SU-DHL-6 (cell line): ENCODE results near the gene USP6NL.

Experiments
- H2AFZ ChIP-seq: fragments of 200-600 bp; sonication (generic); 2 replicates; pipeline ENCODE4 v1.6.1; 2014; ENCODE audit warnings: low read depth, mild to moderate bottlenecking, moderate library complexity, mixed read lengths, antibody characterized with exemption, low read length; ENCODE audit not compliant: severe bottlenecking
- H3F3A ChIP-seq: fragments of 200-600 bp; shearing (Covaris generic); 2 replicates; pipeline ENCODE4 v1.6.0; 2016; ENCODE audit warnings: antibody characterized with exemption, mild to moderate bottlenecking; ENCODE audit not compliant: insufficient read depth
- H3K27ac ChIP-seq: fragments of 200-600 bp; sonication (generic); 2 replicates; pipeline ENCODE4 v1.5.1; 2016; ENCODE audit warnings: low read depth, mild to moderate bottlenecking, low read length, moderate library complexity, mixed read lengths
- H3K27me3 ChIP-seq: fragments of 200-600 bp; sonication (generic), shearing (Covaris generic); 2 replicates; pipeline ENCODE4 v1.6.0; 2014; ENCODE audit warnings: mild to moderate bottlenecking, low read length
- H3K36me3 ChIP-seq: fragments of 200-600 bp; sonication (generic); 2 replicates; pipeline ENCODE4 v1.6.1; 2014; ENCODE audit warnings: mild to moderate bottlenecking, low read length, mixed read lengths
- H3K4me2 ChIP-seq: fragments of 300-600, 200-600 bp; shearing (Covaris generic), sonication (generic); 2 replicates; pipeline ENCODE4 v1.6.0; 2014; ENCODE audit warnings: low read length, low read depth, mild to moderate bottlenecking; ENCODE audit not compliant: poor library complexity, severe bottlenecking
- H3K4me3 ChIP-seq: fragments of 200-600 bp; sonication (generic); 2 replicates; pipeline ENCODE4 v1.5.1; 2014; ENCODE audit warnings: antibody characterized with exemption, low read length, mild to moderate bottlenecking, mixed read lengths; ENCODE audit not compliant: insufficient read depth, poor library complexity, severe bottlenecking
- H3K79me2 ChIP-seq: fragments of 200-600 bp; sonication (generic); 2 replicates; pipeline ENCODE4 v1.6.1; 2014; ENCODE audit warnings: mild to moderate bottlenecking, low read length, moderate library complexity; ENCODE audit not compliant: insufficient read depth
- H3K9ac ChIP-seq: fragments of 200-600 bp; sonication (generic); 2 replicates; pipeline ENCODE4 v1.7.0; 2014; ENCODE audit warnings: mild to moderate bottlenecking, low read length
- H3K9me2 ChIP-seq: fragments of 200-600 bp; sonication (generic); replicated peaks from 2 replicates; pipeline ENCODE4 v1.6.1; 2014; ENCODE audit warnings: low read length; ENCODE audit not compliant: insufficient read depth
- H3K9me3 ChIP-seq: fragments of 200-600 bp; sonication (generic); 2 replicates; pipeline ENCODE4 v1.6.1; 2014; ENCODE audit warnings: low read length, mixed read lengths; ENCODE audit not compliant: insufficient read depth
- H4K20me1 ChIP-seq: fragments of 200-600 bp; sonication (generic); 2 replicates; pipeline ENCODE4 v1.6.1; 2014; ENCODE audit warnings: low read depth, mild to moderate bottlenecking, antibody characterized with exemption, low read length, moderate library complexity, mixed read lengths
- CTCF ChIP-seq: fragments of 200-600 bp; sonication (generic); IDR thresholded peaks from one replicate; pipeline ENCODE4 v1.5.1; 2017; ENCODE audit warnings: antibody characterized with exemption, mild to moderate bottlenecking, low read length, moderate library complexity; ENCODE audit not compliant: insufficient read depth, poor library complexity, severe bottlenecking
- EZH2phosphoT487 ChIP-seq: fragments of 200-600 bp; sonication (generic), shearing (Covaris generic); conservative IDR thresholded peaks from 2 replicates; pipeline ENCODE4 v1.6.1; 2018; ENCODE audit warnings: mild to moderate bottlenecking, antibody characterized with exemption, low read length, moderate library complexity, mixed read lengths

USP6NL gene

GRCh38 chr10:11581213-11581612 lies 30.2 kb downstream of the USP6NL start:
- H3K9me3 ChIP-seq: no peaks in the 10 kb centered on the region
- H3K79me2 ChIP-seq: peaks cover 100% of the 10 kb centered on the region

GRCh38 chr10:11579885-11580284 lies 31.6 kb downstream of the USP6NL start:
- Histone ChIP-seq H3K27ac (peak overlapping the region; percentile 68; the same call in 1 of the 2 replicates), H3K9me2 (no peaks in the 10 kb centered on the region), H3K79me2 (peaks cover 100% of the 10 kb centered on the region), H4K20me1 (peaks cover 31% of the 10 kb centered on the region), H3F3A (peaks cover 34% of the 10 kb centered on the region), H2AFZ (no peak overlapping the region), H3K9me3 (no peaks in the 10 kb centered on the region), H3K9ac (no peak overlapping the region), H3K27me3 (no peaks in the 10 kb centered on the region), H3K4me3 (peak overlapping the region; percentile 1), H3K36me3 (0 out of 2 replicates have a peak, but pooled peaks cover 1% of the 10 kb centered on the region), H3K4me2 (peak overlapping the region; percentile 41)
- TF ChIP-seq CTCF: no peak
- no peak for TF ChIP-seq EZH2phosphoT487

More at GRCh38 chr10:11581213-11581612, 30.2 kb downstream of the USP6NL start:
- no peaks in the 10 kb centered on the region for H3K9me2 ChIP-seq
- no peak overlapping the region for H2AFZ ChIP-seq
- TF ChIP-seq CTCF: no peak
- no peak for TF ChIP-seq EZH2phosphoT487
- H3K4me3 ChIP-seq: no peak overlapping the region
- peaks cover 31% of the 10 kb centered on the region for H4K20me1 ChIP-seq
- H3K27me3 ChIP-seq: no peaks in the 10 kb centered on the region
- H3F3A ChIP-seq: peaks cover 28% of the 10 kb centered on the region
- H3K36me3 ChIP-seq: peaks cover 10% of the 10 kb centered on the region
- H3K4me2 ChIP-seq: peak overlapping the region; percentile 26
- no peak overlapping the region for H3K9ac ChIP-seq
- peak overlapping the region; percentile 51; the same call in 1 of the 2 replicates for H3K27ac ChIP-seq

GRCh38 chr10:11578802-11579255 lies 32.6 kb downstream of the USP6NL start:
- H4K20me1 ChIP-seq: peaks cover 39% of the 10 kb centered on the region
- H3K79me2 ChIP-seq: peaks cover 100% of the 10 kb centered on the region
- peaks cover 43% of the 10 kb centered on the region for H3F3A ChIP-seq
- H3K36me3 ChIP-seq: no peaks in the 10 kb centered on the region
- no peaks in the 10 kb centered on the region for H3K9me3 ChIP-seq
- no peak overlapping the region for H3K9ac ChIP-seq
- no peak overlapping the region for H3K4me3 ChIP-seq
- no peaks in the 10 kb centered on the region for H3K9me2 ChIP-seq
- no peak overlapping the region for H2AFZ ChIP-seq
- peak overlapping the region; percentile 68 for H3K27ac ChIP-seq
- no peak for TF ChIP-seq CTCF
- no peak for TF ChIP-seq EZH2phosphoT487
- peak overlapping the region; percentile 41 for H3K4me2 ChIP-seq
- no peaks in the 10 kb centered on the region for H3K27me3 ChIP-seq
